C4-2B (cell line): ENCODE measurements around the gene PDE6A.

ENCODE experiments used
- H3K27ac ChIP-seq: fragments of 450-650 bp; 2 replicates; pipeline ENCODE4 v1.5.1; 2017
- ZFX ChIP-seq: fragments of 450-650 bp; IDR thresholded peaks from 2 replicates; pipeline ENCODE4 v1.6.1; 2017
- TF ChIP-seq, protein P1 (sequence below): fragments of 450-650 bp; conservative IDR thresholded peaks from 2 replicates; pipeline ENCODE4 v1.5.1; 2017; ENCODE audit warnings: mild to moderate bottlenecking

Gene PDE6A

DNA sequence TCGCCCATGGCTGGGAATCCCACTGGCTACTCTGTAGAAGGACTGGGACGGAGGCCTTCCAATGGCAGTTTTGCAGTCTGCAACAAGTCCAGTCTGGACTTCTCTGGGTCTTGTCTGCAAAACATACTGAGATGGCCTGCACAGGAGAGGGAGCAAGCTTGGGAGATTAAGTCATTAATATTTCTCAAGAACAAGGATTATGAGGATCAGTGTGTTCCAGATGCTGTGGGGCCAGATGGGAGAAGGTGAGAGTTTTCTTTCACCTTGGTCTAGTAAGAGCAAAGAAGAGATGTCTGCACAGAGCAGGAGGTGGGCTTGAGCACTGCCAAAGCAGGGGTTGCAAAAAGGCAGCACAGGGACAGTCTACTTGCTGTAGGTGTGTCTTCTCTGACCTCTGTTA lies at the start of gene PDE6A:
PDE6A (minus strand) TSS at position 128 of the 400 bp plus-strand sequence; CDS start at position 8, 120 bp downstream.
- TF ChIP-seq, protein P1, sequence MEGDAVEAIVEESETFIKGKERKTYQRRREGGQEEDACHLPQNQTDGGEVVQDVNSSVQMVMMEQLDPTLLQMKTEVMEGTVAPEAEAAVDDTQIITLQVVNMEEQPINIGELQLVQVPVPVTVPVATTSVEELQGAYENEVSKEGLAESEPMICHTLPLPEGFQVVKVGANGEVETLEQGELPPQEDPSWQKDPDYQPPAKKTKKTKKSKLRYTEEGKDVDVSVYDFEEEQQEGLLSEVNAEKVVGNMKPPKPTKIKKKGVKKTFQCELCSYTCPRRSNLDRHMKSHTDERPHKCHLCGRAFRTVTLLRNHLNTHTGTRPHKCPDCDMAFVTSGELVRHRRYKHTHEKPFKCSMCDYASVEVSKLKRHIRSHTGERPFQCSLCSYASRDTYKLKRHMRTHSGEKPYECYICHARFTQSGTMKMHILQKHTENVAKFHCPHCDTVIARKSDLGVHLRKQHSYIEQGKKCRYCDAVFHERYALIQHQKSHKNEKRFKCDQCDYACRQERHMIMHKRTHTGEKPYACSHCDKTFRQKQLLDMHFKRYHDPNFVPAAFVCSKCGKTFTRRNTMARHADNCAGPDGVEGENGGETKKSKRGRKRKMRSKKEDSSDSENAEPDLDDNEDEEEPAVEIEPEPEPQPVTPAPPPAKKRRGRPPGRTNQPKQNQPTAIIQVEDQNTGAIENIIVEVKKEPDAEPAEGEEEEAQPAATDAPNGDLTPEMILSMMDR: no peak
- TF ChIP-seq ZFX: no peak
- H3K27ac ChIP-seq: peak within 1 kb of the TSS; percentile 41; the same call in 1 of the 2 replicates

DNA sequence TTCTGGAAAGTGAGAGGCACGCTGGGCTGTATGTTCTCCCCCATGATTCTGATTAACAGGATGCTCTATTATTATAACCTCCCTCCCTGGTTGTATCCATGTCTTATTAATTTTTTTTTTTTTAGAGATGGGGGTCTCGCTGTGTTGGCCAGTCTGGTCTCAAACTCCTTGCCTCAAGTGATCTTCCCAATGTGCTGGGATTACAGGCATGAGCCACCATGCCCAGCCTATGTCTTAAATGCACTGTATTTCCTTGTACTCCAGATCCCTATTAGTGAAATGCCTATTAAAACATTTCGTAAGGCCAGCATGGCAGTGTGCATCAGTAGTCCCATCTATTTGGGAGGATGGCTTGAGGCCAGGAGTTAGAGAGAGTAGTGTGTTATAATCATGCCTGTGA lies 48.9 kb upstream of the PDE6A start:
- H3K27ac ChIP-seq: no peak overlapping the region
- TF ChIP-seq ZFX: no peak
- TF ChIP-seq, protein P1: no peak

DNA sequence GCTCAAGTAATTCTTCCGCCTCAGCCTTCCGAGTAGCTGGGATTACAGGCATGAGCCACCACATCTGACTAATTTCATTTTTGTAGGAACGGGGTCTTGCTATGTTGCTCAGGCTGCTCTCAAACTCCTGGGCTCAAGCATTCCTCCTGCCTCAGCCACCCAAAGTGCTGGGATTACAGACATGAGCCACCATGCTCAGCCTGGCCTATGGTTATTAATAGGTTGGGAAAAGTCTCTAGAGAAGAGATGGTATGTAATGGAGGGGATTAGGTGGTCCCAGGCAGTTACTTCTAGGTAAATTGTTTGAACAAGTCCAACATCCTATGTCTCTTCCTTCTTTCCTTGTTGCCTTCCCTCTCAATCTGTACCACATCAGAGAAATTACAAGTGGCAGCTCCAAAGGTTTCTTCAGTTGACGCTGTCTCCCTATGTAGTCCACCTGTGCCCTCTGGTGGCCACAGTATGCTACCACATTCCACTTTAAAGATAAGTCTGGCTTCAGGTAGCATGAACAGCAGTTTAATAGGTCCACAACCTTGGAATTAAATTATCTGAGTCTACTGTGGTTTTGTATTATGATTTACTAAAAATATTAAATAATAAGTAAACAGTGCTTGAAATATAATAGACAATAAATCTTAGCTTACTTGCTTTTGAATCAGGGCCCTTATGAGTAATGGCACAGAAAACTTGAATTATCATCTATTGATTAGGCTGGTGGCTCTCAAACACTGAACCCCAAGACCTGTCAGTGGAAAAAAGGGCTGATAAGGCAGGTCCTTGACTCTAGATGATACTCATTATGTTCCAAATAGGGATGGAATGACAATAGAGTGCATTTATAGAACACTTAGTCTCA lies 46.2 kb upstream of the PDE6A start:
- TF ChIP-seq, protein P1: peak; percentile 97
- TF ChIP-seq ZFX: no peak
- no peak overlapping the region for H3K27ac ChIP-seq

DNA sequence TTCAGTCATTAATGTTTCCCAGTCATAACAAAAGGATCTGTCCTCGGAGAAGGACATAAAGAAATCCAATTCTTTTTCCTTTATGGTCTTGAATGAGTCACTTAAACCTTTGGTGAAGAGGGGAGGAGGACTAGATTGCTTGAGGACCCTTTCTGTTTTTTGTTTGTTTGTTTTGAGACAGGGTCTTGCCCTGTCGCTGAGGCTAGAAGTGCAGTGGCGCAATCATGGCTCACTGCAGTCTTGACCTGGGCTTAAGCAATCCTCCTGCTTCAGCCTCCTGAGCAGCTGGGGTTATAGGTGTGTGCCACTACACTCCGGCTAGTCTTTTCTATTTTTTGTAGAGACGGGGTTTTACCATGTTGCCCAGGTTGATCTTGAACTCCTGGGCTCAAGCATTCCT lies 43.5 kb upstream of the PDE6A start:
- no peak overlapping the region for H3K27ac ChIP-seq
- TF ChIP-seq ZFX: no peak
- TF ChIP-seq, protein P1: no peak

DNA sequence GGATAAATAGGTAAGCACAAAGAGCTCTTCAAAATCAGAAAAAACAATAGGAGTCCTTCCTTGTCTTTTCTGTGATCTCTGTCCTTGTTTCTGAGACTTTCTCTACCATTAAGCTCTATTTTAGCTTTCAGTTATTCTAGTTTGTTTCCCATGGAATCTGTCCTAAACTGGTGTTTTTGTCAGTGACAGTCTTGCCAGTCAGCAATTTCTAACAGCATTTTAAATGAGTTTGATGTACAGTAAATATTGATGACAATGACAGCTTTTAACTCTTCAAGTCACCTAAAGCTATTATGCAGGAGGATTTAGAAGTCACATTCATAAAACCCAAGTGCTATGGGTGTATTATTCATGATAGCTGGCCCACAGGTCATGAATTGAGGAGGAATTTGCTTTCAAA lies 37.9 kb upstream of the PDE6A start:
- no peak overlapping the region for H3K27ac ChIP-seq
- TF ChIP-seq, protein P1: no peak
- TF ChIP-seq ZFX: no peak

DNA sequence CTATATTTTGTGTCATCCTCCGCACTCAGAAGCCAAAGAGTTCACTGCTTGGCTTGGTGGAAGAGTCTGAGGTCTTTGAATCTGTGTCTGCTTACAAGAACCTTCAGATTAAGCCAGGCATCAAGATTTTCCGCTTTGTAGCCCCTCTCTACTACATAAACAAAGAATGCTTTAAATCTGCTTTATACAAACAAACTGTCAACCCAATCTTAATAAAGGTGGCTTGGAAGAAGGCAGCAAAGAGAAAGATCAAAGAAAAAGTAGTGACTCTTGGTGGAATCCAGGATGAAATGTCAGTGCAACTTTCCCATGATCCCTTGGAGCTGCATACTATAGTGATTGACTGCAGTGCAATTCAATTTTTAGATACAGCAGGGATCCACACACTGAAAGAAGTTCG lies 36.6 kb upstream of the PDE6A start:
- no peak for TF ChIP-seq ZFX
- TF ChIP-seq, protein P1: no peak
- H3K27ac ChIP-seq: no peak overlapping the region

DNA sequence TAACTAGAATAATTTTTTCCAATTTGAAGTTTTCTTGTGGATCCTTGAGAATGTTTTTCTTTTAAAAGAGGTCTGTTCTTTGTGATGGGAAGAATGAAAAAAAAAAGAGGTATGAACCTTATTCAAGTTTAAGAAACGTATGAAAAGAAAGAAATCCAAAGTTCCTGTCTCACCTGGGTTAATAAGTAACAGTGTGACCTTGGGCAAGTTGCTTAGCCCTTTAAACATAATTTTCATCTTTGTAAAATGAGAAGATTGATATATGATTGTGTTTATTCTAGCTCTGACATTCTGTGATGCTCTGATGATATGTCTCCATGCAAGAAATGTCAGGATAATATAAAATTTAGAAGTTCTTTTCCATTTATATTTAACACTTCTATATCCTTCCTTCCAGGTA lies 35.3 kb upstream of the PDE6A start:
- H3K27ac ChIP-seq: no peak overlapping the region
- TF ChIP-seq, protein P1: no peak
- no peak for TF ChIP-seq ZFX
